ENCODE results near the gene HSD17B14.

Gene HSD17B14

GRCh38 chr19:48830965-48831364, 5.3 kb downstream of the HSD17B14 start:
- H3K9me3 Mint-ChIP-seq = no peaks in the 10 kb centered on the region
- peaks cover 16% of the 10 kb centered on the region for H3K27me3 Mint-ChIP-seq
- H3K4me3 Mint-ChIP-seq = no peak overlapping the region
- CTCF ChIA-PET = interaction anchor here (0.6 to 2.2 kb wide), 3 partner anchors 11 to 35 kb away, joined by 3 to 11 read pairs (median 8); no protein-coding TSS in a partner anchor
- H3K27ac Mint-ChIP-seq = no peak overlapping the region
- no peak for DNase-seq
- no peaks in the 10 kb centered on the region for H3K36me3 Mint-ChIP-seq
- peaks cover 6% of the 10 kb centered on the region for H3K4me1 Mint-ChIP-seq

- DNase-seq = no peak
- Mint-ChIP-seq H3K4me3 (no peak overlapping the region), H3K27me3 (peaks cover 15% of the 10 kb centered on the region), H3K36me3 (no peaks in the 10 kb centered on the region), H3K9me3 (no peaks in the 10 kb centered on the region), H3K4me1 (no peaks in the 10 kb centered on the region), H3K27ac (no peak overlapping the region)
- CTCF ChIA-PET = interaction anchor here (1.0 to 2.2 kb wide), 3 partner anchors 12 to 34 kb away, joined by 3 to 11 read pairs (median 8); no protein-coding TSS in a partner anchor
Observed at GRCh38 chr19:48830088-48830487, 6.2 kb downstream of the HSD17B14 start.

GRCh38 chr19:48826606-48827020, 9.7 kb downstream of the HSD17B14 start:
- Mint-ChIP-seq H3K4me3 (no peak overlapping the region), H3K4me1 (no peaks in the 10 kb centered on the region), H3K36me3 (no peaks in the 10 kb centered on the region), H3K27ac (no peak overlapping the region), H3K9me3 (no peaks in the 10 kb centered on the region), H3K27me3 (peaks cover 13% of the 10 kb centered on the region)
- DNase-seq = no peak
- CTCF ChIA-PET = interaction anchor here (1.7 kb wide), 2 partner anchors 17 to 39 kb away, joined by 6 to 8 read pairs; no protein-coding TSS in a partner anchor

- Mint-ChIP-seq H3K27ac (no peak overlapping the region), H3K4me1 (no peaks in the 10 kb centered on the region), H3K27me3 (peaks cover 14% of the 10 kb centered on the region), H3K4me3 (no peak overlapping the region), H3K36me3 (no peaks in the 10 kb centered on the region), H3K9me3 (no peaks in the 10 kb centered on the region)
- CTCF ChIA-PET = no interaction called here
- DNase-seq = no peak
Observed at GRCh38 chr19:48822514-48822913, 13.8 kb downstream of the HSD17B14 start.

GRCh38 chr19:48821633-48822032, 14.7 kb downstream of the HSD17B14 start:
- CTCF ChIA-PET = no interaction called here
- Mint-ChIP-seq H3K27me3 (peaks cover 11% of the 10 kb centered on the region), H3K36me3 (no peaks in the 10 kb centered on the region)

GRCh38 chr19:48819366-48819816, 16.9 kb downstream of the HSD17B14 start:
- Mint-ChIP-seq H3K27ac (no peak overlapping the region), H3K4me3 (no peak overlapping the region), H3K36me3 (no peaks in the 10 kb centered on the region), H3K9me3 (no peaks in the 10 kb centered on the region), H3K27me3 (peaks cover 8% of the 10 kb centered on the region), H3K4me1 (peaks cover 11% of the 10 kb centered on the region)
- DNase-seq = no peak
- CTCF ChIA-PET = interaction anchor here (0.6 kb wide), 1 partner anchor 329 kb away, joined by 3 read pairs; no protein-coding TSS in a partner anchor

More at GRCh38 chr19:48821633-48822032, 14.7 kb downstream of the HSD17B14 start:
- DNase-seq = no peak
- Mint-ChIP-seq H3K4me1 (no peaks in the 10 kb centered on the region), H3K27ac (no peak overlapping the region), H3K9me3 (no peaks in the 10 kb centered on the region), H3K4me3 (no peak overlapping the region)

- CTCF ChIA-PET = interaction anchor here (1.0 kb wide), 1 partner anchor 36 kb away, joined by 3 read pairs; no protein-coding TSS in a partner anchor
- H3K9me3 Mint-ChIP-seq = no peaks in the 10 kb centered on the region
- H3K27me3 Mint-ChIP-seq = peaks cover 4% of the 10 kb centered on the region
- no peak for DNase-seq
- H3K4me3 Mint-ChIP-seq = no peak overlapping the region
- H3K27ac Mint-ChIP-seq = no peak overlapping the region
- H3K36me3 Mint-ChIP-seq = no peaks in the 10 kb centered on the region
- peaks cover 11% of the 10 kb centered on the region for H3K4me1 Mint-ChIP-seq
Observed at GRCh38 chr19:48818234-48818820, 18.0 kb downstream of the HSD17B14 start.

- no peak overlapping the region for H3K4me3 Mint-ChIP-seq
- peaks cover 15% of the 10 kb centered on the region for H3K4me1 Mint-ChIP-seq
- no peaks in the 10 kb centered on the region for H3K36me3 Mint-ChIP-seq
- no peaks in the 10 kb centered on the region for H3K9me3 Mint-ChIP-seq
- no peak for DNase-seq
- CTCF ChIA-PET = interaction anchor here (1.0 kb wide), 1 partner anchor 35 kb away, joined by 3 read pairs; no protein-coding TSS in a partner anchor
- H3K27me3 Mint-ChIP-seq = peaks cover 9% of the 10 kb centered on the region
- no peak overlapping the region for H3K27ac Mint-ChIP-seq
Observed at GRCh38 chr19:48817585-48818124, 18.6 kb downstream of the HSD17B14 start.

- peaks cover 17% of the 10 kb centered on the region for H3K27me3 Mint-ChIP-seq
- peak; percentile 37 for DNase-seq
- no peaks in the 10 kb centered on the region for H3K36me3 Mint-ChIP-seq
- no peaks in the 10 kb centered on the region for H3K9me3 Mint-ChIP-seq
- no peak overlapping the region for H3K27ac Mint-ChIP-seq
- H3K4me1 Mint-ChIP-seq = peaks cover 25% of the 10 kb centered on the region
- H3K4me3 Mint-ChIP-seq = no peak overlapping the region
- CTCF ChIA-PET = interaction anchor here (1.0 to 1.4 kb wide), 3 partner anchors 20 to 28 kb away, joined by 3 to 4 read pairs (median 4); no protein-coding TSS in a partner anchor
Observed at GRCh38 chr19:48815870-48816501, 20.3 kb downstream of the HSD17B14 start.

- no peaks in the 10 kb centered on the region for H3K36me3 Mint-ChIP-seq
- peaks cover 17% of the 10 kb centered on the region for H3K27me3 Mint-ChIP-seq
- no peaks in the 10 kb centered on the region for H3K9me3 Mint-ChIP-seq
- no peak overlapping the region for H3K4me3 Mint-ChIP-seq
- CTCF ChIA-PET = interaction anchor here (0.7 to 2.6 kb wide), 2 partner anchors 20 to 29 kb away, joined by 3 to 8 read pairs; no protein-coding TSS in a partner anchor
- peaks cover 33% of the 10 kb centered on the region for H3K4me1 Mint-ChIP-seq
- no peak overlapping the region for H3K27ac Mint-ChIP-seq
- DNase-seq = no peak
Observed at GRCh38 chr19:48814895-48815294, 21.4 kb downstream of the HSD17B14 start.

GRCh38 chr19:48813123-48813913, 23.0 kb downstream of the HSD17B14 start:
- no peak overlapping the region for H3K27ac Mint-ChIP-seq
- peaks cover 13% of the 10 kb centered on the region for H3K27me3 Mint-ChIP-seq
- no peak for DNase-seq
- H3K4me1 Mint-ChIP-seq = peaks cover 42% of the 10 kb centered on the region
- H3K9me3 Mint-ChIP-seq = no peaks in the 10 kb centered on the region
- H3K36me3 Mint-ChIP-seq = no peaks in the 10 kb centered on the region
- CTCF ChIA-PET = interaction anchor here (1.2 to 2.6 kb wide), 2 partner anchors 18 to 25 kb away, joined by 5 to 8 read pairs; no protein-coding TSS in a partner anchor
- H3K4me3 Mint-ChIP-seq = no peak overlapping the region

GRCh38 chr19:48812094-48812929, 24.0 kb downstream of the HSD17B14 start:
- H3K4me1 Mint-ChIP-seq = peaks cover 47% of the 10 kb centered on the region
- H3K27ac Mint-ChIP-seq = peak overlapping the region; percentile 78
- H3K9me3 Mint-ChIP-seq = no peaks in the 10 kb centered on the region
- CTCF ChIA-PET = interaction anchor here (1.1 to 2.6 kb wide), 3 partner anchors 17 to 30 kb away, joined by 3 to 8 read pairs (median 4); no protein-coding TSS in a partner anchor
- peak overlapping the region; percentile 68 for H3K4me3 Mint-ChIP-seq
- DNase-seq = peak; percentile 74
- no peaks in the 10 kb centered on the region for H3K36me3 Mint-ChIP-seq
- peaks cover 13% of the 10 kb centered on the region for H3K27me3 Mint-ChIP-seq

- Mint-ChIP-seq H3K27me3 (peaks cover 13% of the 10 kb centered on the region), H3K9me3 (no peaks in the 10 kb centered on the region), H3K27ac (peak overlapping the region; percentile 77), H3K4me1 (peaks cover 42% of the 10 kb centered on the region), H3K4me3 (peak overlapping the region; percentile 83), H3K36me3 (no peaks in the 10 kb centered on the region)
- DNase-seq = no peak
- CTCF ChIA-PET = interaction anchor here (1.1 to 1.3 kb wide), 5 partner anchors 15 to 161 kb away, joined by 3 to 6 read pairs (median 3); no protein-coding TSS in a partner anchor
Observed at GRCh38 chr19:48810151-48810550, 26.1 kb downstream of the HSD17B14 start.

All from activated naive CD4-positive, alpha-beta T cell treated with anti-CD3 and anti-CD28 coated beads, Interleukin-2, amount 10 ng/mL, durations not matched to agents 7 days and 5 days (primary cell).